ENCODE results near the gene AHSA1. TPM values are rescaled to one million over a fixed set of nuclear protein-coding genes. Genes with fewer than 3 reads are reported as not detected.

The AHSA1 gene
- total RNA-seq, 1 experiment from 2014 or later, result 190 TPM

DNA sequence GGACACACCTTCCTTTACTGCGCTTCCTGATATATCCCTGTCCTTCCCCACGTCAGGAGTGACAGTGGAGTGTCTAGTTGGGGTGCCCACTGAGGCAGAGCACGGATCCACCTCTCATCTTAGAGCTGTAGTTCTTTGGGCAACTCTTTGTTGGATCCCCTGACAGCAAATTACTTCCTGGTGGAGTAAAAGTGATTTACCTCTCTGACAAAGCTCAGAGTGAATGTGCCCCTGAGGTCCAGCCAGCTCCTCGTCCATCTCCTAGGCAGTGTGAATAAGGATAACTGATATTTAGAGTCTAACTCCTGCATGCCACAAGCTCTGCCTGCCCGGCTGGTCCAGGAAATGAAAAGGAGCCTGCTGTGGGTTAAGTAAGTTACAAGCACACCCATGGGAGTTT, 16.0 kb downstream of the AHSA1 start:
- Histone ChIP-seq H4K5ac (ENCODE audit: insufficient read length, low read depth, low read length) (no peak overlapping the region), H3K18ac (ENCODE audit: insufficient read length, low read depth, low read length) (no peak overlapping the region), H3K9ac (ENCODE audit: extremely low read depth, insufficient read length, low read length) (no peak overlapping the region), H2AFZ (ENCODE audit: low read length) (no peak overlapping the region), H3K9me3 (ENCODE audit: control insufficient read depth, low read depth, low read length) (no peaks in the 10 kb centered on the region), H3K4me1 (ENCODE audit: insufficient read depth, low read length) (peaks cover 8% of the 10 kb centered on the region; the same call in 1 of the 2 replicates), H3K4ac (ENCODE audit: low read depth, low read length) (no peak overlapping the region), H3K27me3 (ENCODE audit: insufficient read depth, low read length) (no peaks in the 10 kb centered on the region), H2AK5ac (ENCODE audit: insufficient read length, low read length) (no peak overlapping the region), H3K79me2 (ENCODE audit: insufficient read depth, low read length) (no peaks in the 10 kb centered on the region), H3K27ac (ENCODE audit: insufficient read length, low read depth, low read length) (no peak overlapping the region), H3T11ph (ENCODE audit: low read length) (no peak overlapping the region), H3K14ac (ENCODE audit: insufficient read depth, low read length) (no peak overlapping the region), H2BK120ac (ENCODE audit: low read depth, low read length, poor library complexity, severe bottlenecking) (no peak overlapping the region), H3K4me2 (ENCODE audit: insufficient read depth, insufficient read length, low read length) (no peak overlapping the region), H2BK15ac (ENCODE audit: low read depth, low read length) (no peak overlapping the region), H4K91ac (ENCODE audit: insufficient read length, low read depth, low read length) (no peak overlapping the region), H4K20me1 (ENCODE audit: control insufficient read depth, insufficient read depth, insufficient read length) (no peaks in the 10 kb centered on the region), H3K23me2 (ENCODE audit: insufficient read length, low read depth, low read length, poor library complexity, severe bottlenecking) (no peaks in the 10 kb centered on the region), H4K8ac (replicated peaks; ENCODE audit: insufficient read length, low read depth, low read length) (no peak overlapping the region), H2BK12ac (ENCODE audit: insufficient read length, low read depth, low read length) (no peak overlapping the region), H3K56ac (ENCODE audit: insufficient read length, low read depth, low read length) (no peak overlapping the region), H2BK5ac (ENCODE audit: insufficient read length, low read length) (no peak overlapping the region), H3K79me1 (ENCODE audit: insufficient read depth, low read depth, low read length, poor library complexity, severe bottlenecking) (no peaks in the 10 kb centered on the region), H3K23ac (ENCODE audit: insufficient read length, low read depth, low read length) (no peak overlapping the region), H2BK20ac (ENCODE audit: low read depth, low read length, poor library complexity, severe bottlenecking) (no peak overlapping the region)
- Mint-ChIP-seq H3K27me3 (ENCODE audit: low read depth) (no peaks in the 10 kb centered on the region; the same call in none of the 2 replicates), H3K36me3 (ENCODE audit: insufficient read depth in 1 of 3, low read depth in 3 of 3) (peaks cover 5 to 8% (median 5%) of the 10 kb centered on the region in 3 experiments; a peak in 6 of 7 replicates), H3K9me3 (no peaks in the 10 kb centered on the region), H3K27ac (peak overlapping the region in 1 of 3 experiments; percentile 87; a peak in 1 of 7 replicates), H3K4me3 (no peak overlapping the region), H3K4me1 (peaks cover 21 to 22% of the 10 kb centered on the region in 2 experiments)
- DNase-seq, result no peak
- no CpG with 5 or more reads among the region's 5 CpGs for WGBS (ENCODE audit: extremely low coverage, insufficient read length, low lambda C conversion rate)
- TF ChIP-seq, protein P1, sequence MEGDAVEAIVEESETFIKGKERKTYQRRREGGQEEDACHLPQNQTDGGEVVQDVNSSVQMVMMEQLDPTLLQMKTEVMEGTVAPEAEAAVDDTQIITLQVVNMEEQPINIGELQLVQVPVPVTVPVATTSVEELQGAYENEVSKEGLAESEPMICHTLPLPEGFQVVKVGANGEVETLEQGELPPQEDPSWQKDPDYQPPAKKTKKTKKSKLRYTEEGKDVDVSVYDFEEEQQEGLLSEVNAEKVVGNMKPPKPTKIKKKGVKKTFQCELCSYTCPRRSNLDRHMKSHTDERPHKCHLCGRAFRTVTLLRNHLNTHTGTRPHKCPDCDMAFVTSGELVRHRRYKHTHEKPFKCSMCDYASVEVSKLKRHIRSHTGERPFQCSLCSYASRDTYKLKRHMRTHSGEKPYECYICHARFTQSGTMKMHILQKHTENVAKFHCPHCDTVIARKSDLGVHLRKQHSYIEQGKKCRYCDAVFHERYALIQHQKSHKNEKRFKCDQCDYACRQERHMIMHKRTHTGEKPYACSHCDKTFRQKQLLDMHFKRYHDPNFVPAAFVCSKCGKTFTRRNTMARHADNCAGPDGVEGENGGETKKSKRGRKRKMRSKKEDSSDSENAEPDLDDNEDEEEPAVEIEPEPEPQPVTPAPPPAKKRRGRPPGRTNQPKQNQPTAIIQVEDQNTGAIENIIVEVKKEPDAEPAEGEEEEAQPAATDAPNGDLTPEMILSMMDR (conservative IDR thresholded peaks at IDR 0.05), result no peak
